ENCODE data around the gene CLDN20. TPM values are rescaled to one million over a fixed set of nuclear protein-coding genes. Genes with fewer than 3 reads are reported as not detected.

The CLDN20 gene
- total RNA-seq, 2 experiments from 2014 or later, result not detected

DNA sequence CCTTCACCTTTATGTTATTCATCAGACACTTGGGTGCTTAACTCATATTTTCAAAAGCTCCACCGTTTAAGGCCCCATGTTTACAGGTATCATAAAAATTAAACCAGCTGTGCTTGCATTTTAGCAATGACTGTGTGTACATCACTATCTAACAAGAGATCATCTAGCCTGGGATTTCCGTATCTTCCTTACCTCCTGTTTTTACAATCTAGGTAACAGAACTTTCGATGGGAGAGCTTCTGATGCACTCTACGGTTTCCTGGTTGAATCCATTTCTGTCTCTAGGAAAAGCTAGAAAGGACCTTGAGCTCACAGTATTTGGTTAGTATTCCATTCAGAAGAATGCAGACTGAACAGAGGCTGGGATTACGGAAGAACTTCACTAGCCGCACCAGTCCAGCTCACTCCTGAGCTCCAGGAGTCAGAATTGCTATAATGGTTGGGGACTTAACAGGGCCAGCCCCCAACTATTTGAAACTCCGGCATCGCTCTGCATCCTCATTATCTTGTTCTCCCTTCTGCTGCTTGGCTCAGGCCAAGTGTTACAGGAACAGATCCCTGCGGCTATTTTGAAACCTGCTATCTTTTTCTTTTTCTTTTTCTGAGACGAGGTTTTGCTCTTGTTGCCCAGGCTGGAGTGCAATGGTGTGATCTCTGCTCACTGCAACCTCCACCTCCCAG lies 13.0 kb upstream of the CLDN20 start:
- no peaks in the 10 kb centered on the region for H3K9me3 Mint-ChIP-seq
- peaks cover 17% of the 10 kb centered on the region for H3K36me3 Mint-ChIP-seq
- DNase-seq, result no peak
- H3K4me3 Mint-ChIP-seq, result no peak overlapping the region
- POLR2A ChIA-PET, result no interaction called here
- H3K27ac Mint-ChIP-seq, result no peak overlapping the region
- no peak for ATAC-seq (ENCODE audit: low read depth)
- no peaks in the 10 kb centered on the region for H3K27me3 Mint-ChIP-seq
- no peaks in the 10 kb centered on the region for H3K4me1 Mint-ChIP-seq

DNA sequence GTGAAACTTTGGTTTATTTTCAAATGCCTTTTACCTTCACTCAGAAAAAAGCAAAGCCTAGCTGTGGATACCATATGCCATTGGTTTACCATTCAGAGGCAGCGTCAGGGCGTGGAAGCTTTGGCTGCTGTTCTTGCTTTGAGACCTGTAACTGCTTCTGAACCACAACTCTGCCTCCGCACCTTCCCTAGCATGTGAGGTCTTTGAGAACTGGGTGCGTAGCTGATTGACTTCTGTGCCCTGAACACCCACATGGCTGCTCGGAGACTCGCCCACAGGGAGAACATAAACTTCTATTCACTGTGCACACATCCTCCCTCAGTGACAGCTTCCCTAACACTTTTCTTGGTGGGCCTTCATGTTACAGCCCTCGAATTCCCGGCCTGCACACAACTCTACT lies 11.2 kb upstream of the CLDN20 start:
- Mint-ChIP-seq H3K27me3 (no peaks in the 10 kb centered on the region), H3K27ac (no peak overlapping the region), H3K36me3 (peaks cover 17% of the 10 kb centered on the region), H3K4me3 (no peak overlapping the region), H3K4me1 (no peaks in the 10 kb centered on the region), H3K9me3 (no peaks in the 10 kb centered on the region)
- ATAC-seq (ENCODE audit: low read depth), result no peak
- DNase-seq, result no peak
- POLR2A ChIA-PET, result no interaction called here

DNA sequence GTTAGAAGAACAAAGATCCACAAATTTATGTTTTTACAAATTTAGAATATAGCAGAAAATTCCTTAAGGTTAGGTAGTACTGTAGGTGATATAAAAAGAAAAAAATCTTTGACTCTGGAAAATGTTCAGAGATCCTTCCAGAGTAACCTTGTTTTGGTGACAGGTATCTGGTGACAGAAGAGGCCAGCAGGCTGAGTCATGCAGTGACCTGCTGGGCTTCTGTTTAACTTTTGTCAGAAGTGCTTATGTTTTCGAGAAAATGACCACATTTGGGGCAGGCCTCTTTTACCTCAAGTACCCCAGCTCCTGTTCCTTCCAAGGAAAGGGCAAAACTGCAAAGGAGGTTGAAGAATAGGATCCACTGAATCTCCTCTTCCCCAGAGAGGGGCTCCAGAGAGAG lies 10.5 kb upstream of the CLDN20 start:
- peaks cover 17% of the 10 kb centered on the region for H3K36me3 Mint-ChIP-seq
- no peak overlapping the region for H3K27ac Mint-ChIP-seq
- no peaks in the 10 kb centered on the region for H3K9me3 Mint-ChIP-seq
- DNase-seq, result no peak
- no peaks in the 10 kb centered on the region for H3K4me1 Mint-ChIP-seq
- no peak overlapping the region for H3K4me3 Mint-ChIP-seq
- no peak for ATAC-seq (ENCODE audit: low read depth)
- H3K27me3 Mint-ChIP-seq, result no peaks in the 10 kb centered on the region
- POLR2A ChIA-PET, result no interaction called here

DNA sequence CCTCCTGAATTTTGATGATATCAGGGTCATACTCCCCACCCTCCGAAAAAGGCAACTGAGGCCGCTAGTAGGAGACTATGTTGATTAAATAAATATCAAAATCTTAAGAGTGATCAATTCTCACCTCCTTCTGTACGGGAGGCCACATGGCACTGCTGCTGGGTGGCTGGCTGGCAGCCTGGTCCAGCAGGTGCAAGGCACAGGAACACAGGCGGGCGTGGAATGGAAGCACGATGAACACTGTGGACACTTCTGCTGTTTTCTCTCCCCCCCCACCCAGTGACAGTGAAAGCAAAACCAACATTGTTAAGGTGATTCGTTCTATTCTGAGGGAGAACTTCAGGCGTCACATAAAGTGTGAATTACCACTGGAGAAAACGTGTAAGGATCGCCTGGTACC lies 9.7 kb upstream of the CLDN20 start:
- no peak overlapping the region for H3K27ac Mint-ChIP-seq
- no peaks in the 10 kb centered on the region for H3K9me3 Mint-ChIP-seq
- H3K36me3 Mint-ChIP-seq, result peaks cover 17% of the 10 kb centered on the region
- ATAC-seq (ENCODE audit: low read depth) (no peak), DNase-seq (no peak)
- POLR2A ChIA-PET, result no interaction called here
- no peaks in the 10 kb centered on the region for H3K4me1 Mint-ChIP-seq
- H3K27me3 Mint-ChIP-seq, result no peaks in the 10 kb centered on the region
- H3K4me3 Mint-ChIP-seq, result no peak overlapping the region

DNA sequence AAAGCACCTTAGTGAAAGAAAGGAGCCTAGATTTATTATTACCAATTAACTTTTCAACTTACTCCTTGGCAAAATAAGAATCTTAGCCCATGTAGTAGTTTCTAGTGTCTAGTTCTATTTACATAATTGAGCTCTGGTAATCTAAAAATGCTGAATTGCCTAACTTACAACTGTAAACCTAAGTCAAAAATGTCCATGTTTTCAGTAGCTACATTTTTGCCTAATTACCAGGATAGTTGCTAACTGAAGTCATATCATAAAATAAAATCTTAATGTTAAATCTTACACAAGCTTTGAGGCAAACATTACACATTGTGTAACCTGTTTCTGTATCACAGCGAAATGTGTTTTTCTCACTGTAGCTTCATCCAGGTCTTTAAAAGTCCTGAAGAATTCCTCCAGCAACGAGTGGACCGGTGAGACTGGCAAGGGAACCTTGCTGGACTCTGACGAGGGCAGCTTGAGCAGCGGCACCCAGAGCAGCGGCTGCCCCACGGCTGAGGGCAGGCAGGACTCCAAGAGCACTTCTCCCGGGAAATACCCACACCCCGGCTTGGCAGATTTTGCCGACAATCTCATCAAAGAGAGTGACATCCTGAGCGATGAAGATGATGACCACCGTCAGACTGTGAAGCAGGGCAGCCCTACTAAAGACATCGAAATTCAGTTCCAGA lies 7.6 kb upstream of the CLDN20 start:
- no peak overlapping the region for H3K27ac Mint-ChIP-seq
- ATAC-seq (ENCODE audit: low read depth) (no peak), DNase-seq (no peak)
- no peaks in the 10 kb centered on the region for H3K4me1 Mint-ChIP-seq
- no peaks in the 10 kb centered on the region for H3K9me3 Mint-ChIP-seq
- H3K4me3 Mint-ChIP-seq, result no peak overlapping the region
- POLR2A ChIA-PET, result no interaction called here
- H3K27me3 Mint-ChIP-seq, result no peaks in the 10 kb centered on the region
- H3K36me3 Mint-ChIP-seq, result peaks cover 13% of the 10 kb centered on the region

DNA sequence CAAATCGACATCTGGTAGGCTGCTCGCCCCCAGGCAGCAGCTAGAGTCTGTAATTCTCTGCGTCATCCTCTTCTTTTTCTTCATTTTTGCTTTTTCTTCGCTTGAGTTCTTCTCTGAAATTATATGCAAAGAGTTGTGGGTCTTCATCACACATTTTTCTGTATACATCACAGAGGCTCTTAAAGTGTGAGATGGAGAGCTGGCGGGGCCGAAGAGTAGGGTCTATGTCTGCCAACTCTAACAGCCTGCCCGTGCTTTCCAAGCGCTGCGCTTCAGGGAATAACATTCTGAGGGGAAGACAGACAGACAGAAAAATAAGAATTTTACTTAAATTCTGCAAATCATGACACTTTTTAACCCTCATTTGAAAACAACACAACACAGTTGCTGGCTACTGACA lies 6.0 kb upstream of the CLDN20 start:
- DNase-seq (no peak), ATAC-seq (ENCODE audit: low read depth) (no peak)
- H3K27me3 Mint-ChIP-seq, result no peaks in the 10 kb centered on the region
- H3K9me3 Mint-ChIP-seq, result no peaks in the 10 kb centered on the region
- H3K4me1 Mint-ChIP-seq, result no peaks in the 10 kb centered on the region
- no peak overlapping the region for H3K27ac Mint-ChIP-seq
- POLR2A ChIA-PET, result no interaction called here
- peaks cover 10% of the 10 kb centered on the region for H3K36me3 Mint-ChIP-seq
- no peak overlapping the region for H3K4me3 Mint-ChIP-seq

DNA sequence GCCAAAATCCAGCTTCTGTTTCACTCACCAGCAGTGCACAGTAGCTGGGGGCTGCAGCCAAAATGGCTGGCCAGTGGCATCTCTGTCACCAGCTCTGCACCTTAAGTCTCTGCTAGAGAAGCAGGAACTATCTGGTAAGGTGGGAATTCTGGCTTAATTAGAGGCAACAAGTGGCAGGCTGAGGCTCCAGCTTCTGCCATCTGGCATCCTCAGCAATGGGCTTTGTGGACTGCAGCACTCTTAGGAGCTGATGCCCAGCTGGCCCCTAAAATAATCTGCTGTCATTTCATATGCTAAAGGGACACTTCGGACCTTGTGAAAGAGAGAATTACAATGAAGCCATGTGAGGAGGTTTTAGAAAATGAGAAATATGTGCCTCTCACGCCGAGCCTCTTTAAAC lies 4.6 kb upstream of the CLDN20 start:
- POLR2A ChIA-PET, result interaction anchor here (0.5 kb wide), 1 partner anchor 56 kb away, joined by 3 read pairs; no protein-coding TSS in a partner anchor
- no peak for DNase-seq
- no peaks in the 10 kb centered on the region for H3K4me1 Mint-ChIP-seq
- no peak overlapping the region for H3K27ac Mint-ChIP-seq
- ATAC-seq (ENCODE audit: low read depth), result no peak
- H3K27me3 Mint-ChIP-seq, result no peaks in the 10 kb centered on the region
- no peak overlapping the region for H3K4me3 Mint-ChIP-seq
- H3K9me3 Mint-ChIP-seq, result no peaks in the 10 kb centered on the region
- H3K36me3 Mint-ChIP-seq, result peaks cover 4% of the 10 kb centered on the region

DNA sequence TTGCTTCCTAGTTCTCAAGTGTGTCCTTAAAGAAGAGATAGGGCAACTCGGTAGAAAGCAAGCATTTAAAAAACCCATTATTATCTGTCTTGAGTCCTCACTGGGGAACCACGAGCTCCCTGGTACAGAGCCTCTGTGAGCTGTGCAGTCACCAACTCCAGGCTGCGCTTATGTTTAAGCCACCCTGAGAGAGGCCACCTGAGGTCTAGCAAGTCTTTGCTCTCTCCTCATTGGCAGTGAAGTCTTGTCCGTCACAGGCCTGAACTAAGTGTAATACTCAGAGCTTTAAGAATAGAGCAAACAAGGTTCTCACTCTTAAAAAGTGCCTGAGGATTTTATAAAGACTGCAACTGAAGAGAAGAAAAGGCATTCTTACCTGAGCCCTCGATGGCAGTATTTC lies 3.9 kb upstream of the CLDN20 start:
- no peaks in the 10 kb centered on the region for H3K4me1 Mint-ChIP-seq
- ATAC-seq (ENCODE audit: low read depth), result no peak
- H3K9me3 Mint-ChIP-seq, result no peaks in the 10 kb centered on the region
- H3K27ac Mint-ChIP-seq, result no peak overlapping the region
- no peaks in the 10 kb centered on the region for H3K27me3 Mint-ChIP-seq
- no peak for DNase-seq
- H3K36me3 Mint-ChIP-seq, result peaks cover 7% of the 10 kb centered on the region
- H3K4me3 Mint-ChIP-seq, result no peak overlapping the region
- POLR2A ChIA-PET, result no interaction called here

DNA sequence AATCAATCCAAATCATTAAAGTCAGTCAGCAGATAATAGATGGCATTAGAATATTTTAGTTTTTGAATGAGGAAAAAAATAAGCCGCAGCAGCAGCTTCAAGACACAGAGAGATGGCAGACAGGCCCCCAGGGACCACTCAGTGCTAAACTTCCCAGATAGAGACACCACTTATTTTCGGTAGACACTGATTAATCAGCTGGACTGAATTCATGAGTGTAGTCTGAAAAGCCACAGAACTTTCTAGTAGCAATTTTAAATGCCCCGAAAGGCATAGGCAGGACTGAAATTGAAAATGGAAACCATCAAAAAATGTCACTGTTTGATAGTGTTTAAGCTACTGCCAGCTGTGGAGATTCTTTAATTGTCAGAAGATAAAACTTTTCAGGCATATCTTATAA lies 3.1 kb upstream of the CLDN20 start:
- no peaks in the 10 kb centered on the region for H3K4me1 Mint-ChIP-seq
- H3K27ac Mint-ChIP-seq, result no peak overlapping the region

DNA sequence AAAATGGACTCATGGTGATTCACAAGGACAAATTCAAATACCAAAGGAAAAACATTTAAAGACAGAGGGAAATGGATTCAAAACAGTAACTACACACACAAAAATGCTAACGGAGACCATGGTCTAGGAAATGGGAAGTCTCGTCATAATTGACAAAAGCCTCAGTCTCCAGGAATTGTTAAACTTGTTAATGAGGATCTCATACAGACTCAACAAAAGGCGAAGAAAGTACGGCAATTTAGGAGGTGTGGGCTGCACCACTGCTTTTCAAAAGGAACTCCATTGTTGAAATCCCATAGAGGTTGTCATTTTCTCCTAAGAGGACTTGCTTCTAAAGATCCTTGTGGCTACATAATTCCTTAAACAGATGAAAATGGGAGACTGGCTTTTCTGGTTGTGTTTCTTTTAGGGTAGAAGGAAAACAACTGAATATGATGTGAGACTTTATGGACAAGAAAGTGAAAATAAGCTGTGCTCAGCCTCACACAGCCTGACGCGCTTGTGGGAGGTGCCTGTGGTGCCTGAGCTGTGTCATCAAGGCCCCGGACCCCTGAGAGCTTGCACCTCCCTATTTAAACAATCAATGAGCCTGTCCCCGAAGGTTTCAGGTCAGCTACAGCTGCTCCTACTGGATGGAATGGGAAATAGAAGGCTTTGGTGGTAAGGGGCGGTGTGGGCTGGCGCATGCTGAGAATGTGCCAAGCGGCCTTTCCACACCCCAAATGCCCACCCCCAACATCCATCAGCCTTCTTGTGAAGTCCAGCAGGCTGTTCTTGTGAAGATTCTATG lies 2.5 kb upstream of the CLDN20 start:
- H3K36me3 Mint-ChIP-seq, result peaks cover 4% of the 10 kb centered on the region

More for the DNA sequence above, 3.1 kb upstream of the CLDN20 start:
- Mint-ChIP-seq H3K27me3 (no peaks in the 10 kb centered on the region), H3K4me3 (no peak overlapping the region), H3K9me3 (no peaks in the 10 kb centered on the region), H3K36me3 (peaks cover 4% of the 10 kb centered on the region)
- DNase-seq (no peak), ATAC-seq (ENCODE audit: low read depth) (no peak)
- POLR2A ChIA-PET, result no interaction called here

DNA sequence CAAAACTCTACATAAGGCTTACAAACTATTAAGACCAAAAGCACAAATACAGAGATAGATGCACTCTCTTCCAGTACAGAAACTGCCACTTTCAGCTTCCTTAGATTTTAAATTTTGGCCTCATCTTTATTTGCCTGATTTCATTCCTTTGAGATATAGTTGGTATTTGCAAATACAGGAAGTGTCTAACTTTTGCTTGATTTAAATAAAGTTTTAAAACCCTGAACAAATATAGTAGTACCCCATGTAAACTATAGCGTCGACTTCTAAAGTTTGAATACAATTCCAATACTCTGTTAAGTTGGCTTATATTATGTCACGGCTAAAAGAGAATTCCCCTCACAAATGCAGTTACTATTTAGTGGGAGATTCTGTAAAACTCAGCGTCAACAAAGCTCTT lies 1.2 kb upstream of the CLDN20 start:
- ATAC-seq (ENCODE audit: low read depth), result no peak
- H3K27me3 Mint-ChIP-seq, result no peaks in the 10 kb centered on the region
- H3K4me1 Mint-ChIP-seq, result no peaks in the 10 kb centered on the region
- H3K27ac Mint-ChIP-seq, result no peak overlapping the region
- no peak overlapping the region for H3K4me3 Mint-ChIP-seq
- H3K9me3 Mint-ChIP-seq, result no peaks in the 10 kb centered on the region
- POLR2A ChIA-PET, result no interaction called here
- no peak for DNase-seq
- peaks cover 10% of the 10 kb centered on the region for H3K36me3 Mint-ChIP-seq

More for the DNA sequence above, 2.5 kb upstream of the CLDN20 start:
- no peaks in the 10 kb centered on the region for H3K4me1 Mint-ChIP-seq
- POLR2A ChIA-PET, result no interaction called here
- ATAC-seq (ENCODE audit: low read depth) (no peak), DNase-seq (no peak)
- no peak overlapping the region for H3K4me3 Mint-ChIP-seq
- H3K27ac Mint-ChIP-seq, result no peak overlapping the region
- H3K27me3 Mint-ChIP-seq, result no peaks in the 10 kb centered on the region
- no peaks in the 10 kb centered on the region for H3K9me3 Mint-ChIP-seq

DNA sequence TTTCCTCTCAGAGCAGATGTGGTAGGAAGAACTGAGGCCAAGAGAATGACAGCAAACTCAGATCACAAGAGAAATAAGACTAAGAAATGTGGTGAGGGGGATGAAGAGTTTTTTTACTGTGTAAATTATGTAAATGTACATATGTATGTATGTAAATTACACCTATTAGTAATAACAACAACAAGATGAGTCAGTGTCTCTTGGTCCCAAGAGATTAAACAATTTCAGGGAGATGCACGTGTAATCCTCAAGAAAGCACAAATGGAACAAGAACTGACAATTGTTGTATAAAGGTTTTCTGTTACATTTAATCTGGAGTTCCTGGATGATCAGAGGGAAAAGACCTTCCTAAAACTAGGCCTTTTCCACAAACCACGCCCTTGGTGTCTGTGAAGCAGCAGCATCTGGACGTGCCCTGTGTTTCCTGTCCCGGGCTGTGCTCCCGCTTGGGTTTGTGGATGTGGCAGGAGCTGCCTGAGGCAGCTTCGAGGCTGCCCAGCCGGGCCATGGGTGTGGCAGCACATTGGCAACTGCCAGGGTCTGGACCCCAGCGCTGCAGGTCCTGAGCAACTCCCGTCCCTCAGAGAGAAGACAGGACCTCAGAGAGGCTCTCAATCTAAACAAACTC lies 994 bp downstream of the CLDN20 start:
- POLR2A ChIA-PET, result no interaction called here
- Mint-ChIP-seq H3K4me1 (peaks cover 3% of the 10 kb centered on the region), H3K27ac (no peak overlapping the region), H3K27me3 (no peaks in the 10 kb centered on the region), H3K36me3 (peaks cover 12% of the 10 kb centered on the region), H3K4me3 (no peak overlapping the region), H3K9me3 (no peaks in the 10 kb centered on the region)
- DNase-seq (no peak), ATAC-seq (ENCODE audit: low read depth) (no peak)

DNA sequence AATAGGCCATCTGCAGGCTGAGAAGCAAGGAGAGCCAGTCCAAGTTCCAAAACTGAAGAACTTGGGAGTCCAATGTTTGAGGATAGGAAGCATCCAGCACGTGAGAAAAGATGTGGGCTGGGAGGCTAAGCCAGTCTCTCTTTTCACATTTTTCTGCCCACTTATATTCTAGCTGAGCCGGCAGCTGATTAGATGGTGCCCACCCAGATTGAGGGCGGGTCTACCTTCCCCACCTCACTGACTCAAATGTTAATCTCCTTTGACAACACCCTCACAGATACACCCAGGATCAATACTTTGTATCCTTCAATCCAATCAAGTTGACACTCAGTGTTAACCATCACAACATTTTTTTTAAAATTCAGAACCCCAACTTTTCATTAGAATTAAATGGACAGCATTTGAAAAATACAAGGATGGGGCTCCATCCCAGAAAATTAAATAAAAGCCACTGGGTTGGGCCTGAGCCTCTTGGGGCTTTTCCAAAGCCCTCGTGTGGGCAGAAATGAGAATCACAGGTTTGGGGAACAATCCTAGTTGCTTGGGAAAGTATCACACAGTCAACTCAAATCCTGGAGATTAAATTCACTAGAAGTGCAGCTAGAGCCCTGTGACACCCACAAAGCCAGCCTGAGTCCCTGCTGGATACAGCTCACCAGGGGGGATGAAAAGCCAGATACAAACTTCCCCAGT lies 2.2 kb downstream of the CLDN20 start:
- no peaks in the 10 kb centered on the region for H3K27me3 Mint-ChIP-seq
- DNase-seq, result no peak
- POLR2A ChIA-PET, result no interaction called here
- H3K27ac Mint-ChIP-seq, result no peak overlapping the region
- no peak overlapping the region for H3K4me3 Mint-ChIP-seq
- H3K4me1 Mint-ChIP-seq, result peaks cover 3% of the 10 kb centered on the region
- peaks cover 18% of the 10 kb centered on the region for H3K36me3 Mint-ChIP-seq
- no peak for ATAC-seq (ENCODE audit: low read depth)
- no peaks in the 10 kb centered on the region for H3K9me3 Mint-ChIP-seq
